GM12878 (cell line): Measurements from ENCODE around the gene PFN3. TPM values are rescaled to one million over a fixed set of nuclear protein-coding genes. Genes with fewer than 3 reads are reported as not detected.

Source experiments
- CHD4 ChIP-seq: fragments of 200-600 bp; sonication (generic); IDR thresholded peaks from 2 replicates; pipeline ENCODE4 v1.6.1; 2016; ENCODE audit warnings: mild to moderate bottlenecking
- CREB1 ChIP-seq: IDR thresholded peaks from 2 replicates; pipeline ENCODE4 v1.6.1; 2012; ENCODE audit warnings: low read depth, mild to moderate bottlenecking, inconsistent platforms
- EZH2 ChIP-seq: IDR thresholded peaks from 2 replicates; pipeline ENCODE4 v1.6.1; 2012; ENCODE audit warnings: low read depth, mild to moderate bottlenecking, control low read depth, inconsistent platforms, low read length, borderline replicate concordance; ENCODE audit not compliant: control insufficient read depth
- IRF4 ChIP-seq: IDR thresholded peaks from 2 replicates; pipeline ENCODE4 v1.6.1; 2011; ENCODE audit warnings: low read depth, low read length
- JUNB ChIP-seq: IDR thresholded peaks from 2 replicates; pipeline ENCODE4 v1.6.1; 2016; ENCODE audit warnings: antibody characterized with exemption, mild to moderate bottlenecking
- LARP7 ChIP-seq: fragments of 450-650 bp; IDR thresholded peaks from 2 replicates; pipeline ENCODE4 v1.6.1; 2017; ENCODE audit warnings: mild to moderate bottlenecking
- MEF2B ChIP-seq: fragments of 450-650 bp; IDR thresholded peaks from 2 replicates; pipeline ENCODE4 v1.6.1; 2018; ENCODE audit warnings: mild to moderate bottlenecking, moderate library complexity; ENCODE audit not compliant: partially characterized antibody, poor library complexity, severe bottlenecking
- MYB ChIP-seq: fragments of 150-350 bp; IDR thresholded peaks from 2 replicates; pipeline ENCODE4 v1.6.1; 2014; ENCODE audit warnings: mild to moderate bottlenecking, low read depth, low read length, borderline replicate concordance
- PAX5 ChIP-seq: IDR thresholded peaks from 2 replicates; pipeline ENCODE4 v1.6.1; 2011; ENCODE audit warnings: low read depth, low read length, borderline replicate concordance
- POU2F2 ChIP-seq: IDR thresholded peaks from 3 replicates; pipeline ENCODE4 v1.6.1; 2011; ENCODE audit warnings: low read depth, mild to moderate bottlenecking, low read length, borderline replicate concordance
- RAD51 ChIP-seq: fragments of 450-650 bp; IDR thresholded peaks from 2 replicates; pipeline ENCODE4 v1.6.1; 2016; ENCODE audit warnings: moderate library complexity, mild to moderate bottlenecking, inconsistent platforms
- RB1 ChIP-seq: fragments of 450-650 bp; formaldehyde crosslinking; IDR thresholded peaks from 2 replicates; pipeline ENCODE4 v1.6.1; 2017; ENCODE audit warnings: mild to moderate bottlenecking, borderline replicate concordance
- SMAD5 ChIP-seq: IDR thresholded peaks from 2 replicates; pipeline ENCODE4 v1.6.1; 2016; ENCODE audit warnings: antibody characterized with exemption, low read depth
- TAF1 ChIP-seq: IDR thresholded peaks from 2 replicates; pipeline ENCODE4 v1.6.1; 2011; ENCODE audit warnings: mild to moderate bottlenecking, low read depth, low read length, borderline replicate concordance
- TCF12 ChIP-seq: IDR thresholded peaks from 2 replicates; pipeline ENCODE4 v1.6.1; 2011; ENCODE audit warnings: low read depth, mild to moderate bottlenecking, low read length
- TCF3 ChIP-seq: IDR thresholded peaks from 2 replicates; pipeline ENCODE4 v1.6.1; 2012; ENCODE audit warnings: low read depth, mild to moderate bottlenecking, low read length, borderline replicate concordance; ENCODE audit not compliant: insufficient read depth
- TCF7 ChIP-seq: IDR thresholded peaks from 2 replicates; pipeline ENCODE4 v1.6.1; 2014; ENCODE audit warnings: antibody characterized with exemption, borderline replicate concordance
- ZNF217 ChIP-seq: fragments of 450-650 bp; IDR thresholded peaks from 2 replicates; pipeline ENCODE4 v1.6.1; 2017; ENCODE audit warnings: antibody characterized with exemption, mild to moderate bottlenecking
- ZNF274 ChIP-seq: IDR thresholded peaks from one replicate; pipeline ENCODE4 v1.8.0; 2011; ENCODE audit not compliant: insufficient read length, insufficient read depth
- polyA plus RNA-seq, 11 experiments: library from polyadenylated mRNA; depleted of rRNA in 4 of 11; unstranded in 6 of 11; stranded (reverse) in 5 of 11; fragments of >200 nt; fragmentation: Nextera tagmentation in 4 of 11; fragmentation: Illumina TruSeq in 1 of 11; extraction: Ambion mirVana in 4 of 11; extraction: Trizol in 1 of 11; gene quantifications; 1 replicate in 1 of 11; 2 replicates in 10 of 11; pipeline versions ENCODE4 v1.2.1 to v1.2.3, GENCODE V29; 2011 to 2016; ENCODE audit warnings: inconsistent platforms in 2 of 11, missing spikeins in 2 of 11, low read depth in 1 of 11
- total RNA-seq, 4 experiments: library from RNA; depleted of rRNA in 3 of 4; stranded (reverse); fragments of >200 nt in 3 of 4; fragmentation: Illumina TruSeq in 1 of 4; extraction: Trizol in 1 of 4; gene quantifications; 2 replicates each; pipeline versions ENCODE4 v1.2.1 to v1.2.3, GENCODE V29; 2013 to 2021
- TF ChIP-seq, protein P1 (sequence below): fragments of 450-650 bp; IDR thresholded peaks from 2 replicates; pipeline ENCODE4 v1.6.1; 2017; ENCODE audit warnings: borderline replicate concordance
- TF ChIP-seq, protein P2 (sequence below): IDR thresholded peaks from 2 replicates; pipeline ENCODE4 v1.6.1; 2011; ENCODE audit warnings: borderline replicate concordance, low read depth, mild to moderate bottlenecking, moderate library complexity, low read length; ENCODE audit not compliant: insufficient read depth, poor library complexity, severe bottlenecking

The PFN3 gene
- total and polyA plus RNA-seq, 10 of the 15 experiments (the other 5 are each of a cell fraction or from before 2014, with no cell fraction given) = not detected

DNA sequence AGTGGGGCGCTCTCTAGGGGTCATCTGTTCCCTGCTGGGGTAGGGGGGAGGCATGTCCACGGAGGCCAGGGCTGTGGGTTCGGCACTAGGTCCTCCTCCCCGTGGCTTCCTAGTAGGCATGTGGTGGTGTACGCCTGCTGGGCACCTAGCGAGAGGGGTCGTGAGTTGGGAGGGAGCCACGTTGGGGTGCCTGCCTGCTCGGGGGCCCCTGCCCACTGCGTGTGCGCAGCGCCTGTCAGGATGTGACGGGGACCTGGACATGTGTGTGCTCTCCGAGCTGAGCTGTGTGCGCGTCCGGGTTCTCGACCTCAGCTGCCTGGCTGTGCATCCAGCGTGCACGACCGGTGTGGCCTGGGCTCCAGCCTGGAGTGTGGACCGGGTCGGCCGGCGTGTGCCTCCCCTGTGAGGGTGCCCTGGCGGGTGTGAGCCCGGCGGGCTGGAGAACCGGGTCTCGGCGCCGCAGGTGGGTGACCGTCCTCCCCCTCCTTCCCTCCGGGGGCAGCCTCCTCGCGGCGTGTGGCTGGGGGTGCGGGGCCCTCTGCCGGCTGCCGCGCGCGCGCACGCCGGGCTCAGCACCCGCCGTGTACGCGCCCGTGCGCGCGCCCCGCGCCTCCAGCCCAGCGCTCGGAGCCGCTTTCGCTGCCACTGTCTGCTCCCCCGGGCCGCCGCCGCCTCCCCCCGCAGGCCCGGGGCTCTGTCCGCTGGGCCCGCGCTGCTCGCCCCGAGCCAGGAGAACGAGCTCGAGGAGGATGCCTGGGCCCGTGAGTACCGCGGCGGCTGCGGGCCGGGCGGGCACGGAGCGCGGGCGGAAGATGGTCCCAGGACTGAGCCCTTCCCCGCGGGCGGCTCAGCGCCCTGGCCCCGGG is 46.0 kb upstream of the PFN3 start, which contains the start of gene PRR7 (continued):
- peak; percentile 37; the same call in 1 of the 2 replicates for TF ChIP-seq IRF4
- TF ChIP-seq MYB = no peak
- TF ChIP-seq, protein P1, sequence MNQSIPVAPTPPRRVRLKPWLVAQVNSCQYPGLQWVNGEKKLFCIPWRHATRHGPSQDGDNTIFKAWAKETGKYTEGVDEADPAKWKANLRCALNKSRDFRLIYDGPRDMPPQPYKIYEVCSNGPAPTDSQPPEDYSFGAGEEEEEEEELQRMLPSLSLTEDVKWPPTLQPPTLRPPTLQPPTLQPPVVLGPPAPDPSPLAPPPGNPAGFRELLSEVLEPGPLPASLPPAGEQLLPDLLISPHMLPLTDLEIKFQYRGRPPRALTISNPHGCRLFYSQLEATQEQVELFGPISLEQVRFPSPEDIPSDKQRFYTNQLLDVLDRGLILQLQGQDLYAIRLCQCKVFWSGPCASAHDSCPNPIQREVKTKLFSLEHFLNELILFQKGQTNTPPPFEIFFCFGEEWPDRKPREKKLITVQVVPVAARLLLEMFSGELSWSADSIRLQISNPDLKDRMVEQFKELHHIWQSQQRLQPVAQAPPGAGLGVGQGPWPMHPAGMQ = no peak
- no peak for TF ChIP-seq TCF7
- TF ChIP-seq TAF1 = 0 out of 2 replicates have a peak, but pooled peaks have one; percentile 14
- no peak for TF ChIP-seq JUNB
- peak; percentile 44; the same call in 1 of the 3 replicates for TF ChIP-seq POU2F2
- TF ChIP-seq RB1 = peak; percentile 61; the same call in 1 of the 2 replicates
- TF ChIP-seq, protein P2, sequence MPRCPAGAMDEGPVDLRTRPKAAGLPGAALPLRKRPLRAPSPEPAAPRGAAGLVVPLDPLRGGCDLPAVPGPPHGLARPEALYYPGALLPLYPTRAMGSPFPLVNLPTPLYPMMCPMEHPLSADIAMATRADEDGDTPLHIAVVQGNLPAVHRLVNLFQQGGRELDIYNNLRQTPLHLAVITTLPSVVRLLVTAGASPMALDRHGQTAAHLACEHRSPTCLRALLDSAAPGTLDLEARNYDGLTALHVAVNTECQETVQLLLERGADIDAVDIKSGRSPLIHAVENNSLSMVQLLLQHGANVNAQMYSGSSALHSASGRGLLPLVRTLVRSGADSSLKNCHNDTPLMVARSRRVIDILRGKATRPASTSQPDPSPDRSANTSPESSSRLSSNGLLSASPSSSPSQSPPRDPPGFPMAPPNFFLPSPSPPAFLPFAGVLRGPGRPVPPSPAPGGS = peak; percentile 9
- no peak for TF ChIP-seq MEF2B
- peak; percentile 61 for TF ChIP-seq SMAD5
- 0 out of 2 replicates have a peak, but pooled peaks have one; percentile 70 for TF ChIP-seq TCF3
- no peak for TF ChIP-seq EZH2
- peak; percentile 33; the same call in 1 of the 2 replicates for TF ChIP-seq PAX5
- no peak for TF ChIP-seq ZNF274
- no peak for TF ChIP-seq ZNF217
- TF ChIP-seq LARP7 = peak; percentile 96
- no peak for TF ChIP-seq CREB1
- TF ChIP-seq TCF12 = peak; percentile 37; the same call in 1 of the 2 replicates
- no peak for TF ChIP-seq RAD51
- TF ChIP-seq CHD4 = no peak
